SJCRH30 (cell line): ENCODE measurements around the gene STAT3. TPM values are rescaled to one million over a fixed set of nuclear protein-coding genes. Genes with fewer than 3 reads are reported as not detected.
"Not testable (repeated sequence)": the region's sequence is repeated elsewhere in the genome, so short reads cannot be mapped to it uniquely, and the experiment has no call there.

ENCODE experiments used
- DNase-seq, 2 experiments: peaks; one replicate each; pipeline ENCODE4 v3.0.0-alpha.2; 2015 to 2020
- H3K27ac ChIP-seq: fragments of 250-450 bp; sonication (Bioruptor Pico); 2 replicates; pipeline ENCODE4 v1.5.1; 2020; ENCODE audit warnings: mild to moderate bottlenecking, moderate library complexity
- H3K27me3 ChIP-seq: fragments of 250-450 bp; sonication (Bioruptor Pico); 2 replicates; pipeline ENCODE4 v1.5.1; 2020; ENCODE audit warnings: mild to moderate bottlenecking, moderate library complexity
- H3K36me3 ChIP-seq: fragments of 250-450 bp; sonication (Bioruptor Pico); 2 replicates; pipeline ENCODE4 v1.5.1; 2020; ENCODE audit warnings: mild to moderate bottlenecking, moderate library complexity
- H3K4me1 ChIP-seq: fragments of 250-450 bp; sonication (Bioruptor Pico); 2 replicates; pipeline ENCODE4 v1.5.1; 2020; ENCODE audit warnings: mild to moderate bottlenecking, moderate library complexity
- H3K4me3 ChIP-seq: fragments of 250-450 bp; sonication (Bioruptor Pico); 2 replicates; pipeline ENCODE4 v1.5.1; 2020; ENCODE audit warnings: mild to moderate bottlenecking, moderate library complexity
- H3K9me3 ChIP-seq: fragments of 250-450 bp; sonication (Bioruptor Pico); replicated peaks from 2 replicates; pipeline ENCODE4 v1.5.1; 2020; ENCODE audit warnings: mild to moderate bottlenecking, moderate library complexity
- total RNA-seq: library from RNA; depleted of rRNA; stranded (reverse); fragments of >200 nt; shearing (Covaris generic); gene quantifications from 2 replicates; pipeline ENCODE4 v1.2.3, GENCODE V29; 2014

The STAT3 gene
- total RNA-seq, 1 experiment from 2014 or later, result 113 TPM

DNA sequence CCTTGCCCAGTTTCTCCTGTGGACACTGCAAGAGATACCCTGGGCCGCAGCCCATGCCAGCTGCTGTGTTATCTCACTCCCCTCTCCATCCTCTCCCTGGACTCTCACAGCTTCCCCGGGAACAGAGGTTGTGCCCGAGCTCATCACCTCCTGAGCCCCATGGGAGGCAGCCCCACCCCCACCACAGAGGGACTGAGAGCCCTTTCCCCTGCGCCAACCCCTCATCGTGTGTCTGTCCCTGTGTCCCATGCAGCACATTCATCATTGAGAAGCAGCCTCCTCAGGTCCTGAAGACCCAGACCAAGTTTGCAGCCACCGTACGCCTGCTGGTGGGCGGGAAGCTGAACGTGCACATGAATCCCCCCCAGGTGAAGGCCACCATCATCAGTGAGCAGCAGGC lies 87.2 kb downstream of the STAT3 start:
- H3K4me3 ChIP-seq, result no peak overlapping the region
- no peak for DNase-seq
- H3K27ac ChIP-seq, result no peak overlapping the region
- no peaks in the 10 kb centered on the region for H3K9me3 ChIP-seq
- no peaks in the 10 kb centered on the region for H3K27me3 ChIP-seq
- H3K36me3 ChIP-seq, result no peaks in the 10 kb centered on the region
- peaks cover 14% of the 10 kb centered on the region for H3K4me1 ChIP-seq

DNA sequence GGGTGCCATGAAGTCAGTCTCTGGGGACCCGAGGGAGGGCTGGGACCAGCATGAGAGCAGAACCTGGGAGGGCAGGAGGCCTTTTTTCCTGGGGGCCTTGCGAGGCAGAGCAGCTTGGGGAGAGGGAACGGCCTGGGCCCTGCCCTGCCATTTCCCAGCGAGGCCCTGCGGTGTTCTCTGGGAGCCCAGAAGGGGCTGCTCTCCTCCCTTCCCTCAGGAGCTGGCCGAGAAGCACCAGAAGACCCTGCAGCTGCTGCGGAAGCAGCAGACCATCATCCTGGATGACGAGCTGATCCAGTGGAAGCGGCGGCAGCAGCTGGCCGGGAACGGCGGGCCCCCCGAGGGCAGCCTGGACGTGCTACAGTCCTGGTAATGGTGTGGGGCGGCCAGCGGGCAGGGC lies 88.3 kb downstream of the STAT3 start:
- not testable (repeated sequence) for H3K27me3 ChIP-seq, DNase-seq, H3K36me3 ChIP-seq

DNA sequence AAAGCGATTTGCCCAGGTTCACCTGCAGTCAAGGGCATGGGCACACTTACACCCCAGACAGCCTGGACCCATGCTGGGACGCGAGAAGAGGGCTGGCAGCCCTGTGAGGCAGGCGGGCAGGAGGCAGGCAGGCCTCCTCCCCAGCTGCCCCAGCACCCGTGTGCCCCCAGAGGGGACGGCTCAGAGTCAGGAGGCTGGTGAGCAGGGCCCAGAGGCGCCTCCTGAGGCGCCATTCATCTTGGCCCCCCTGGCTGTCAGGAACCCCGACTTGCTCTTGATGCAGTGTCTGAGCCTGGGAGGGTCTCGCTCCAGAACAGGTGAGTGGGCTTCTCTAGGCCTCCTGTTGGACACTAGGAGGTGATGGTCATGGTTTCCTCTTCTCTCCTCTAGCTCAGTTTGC lies 88.9 kb downstream of the STAT3 start:
- H3K36me3 ChIP-seq, H3K9me3 ChIP-seq, H3K27me3 ChIP-seq: not testable (repeated sequence)
- peak overlapping the region; percentile 73 for H3K27ac ChIP-seq
- DNase-seq, result peak in 1 of 2 experiments; percentile 42
- peaks cover 14% of the 10 kb centered on the region for H3K4me1 ChIP-seq
- H3K4me3 ChIP-seq, result peak overlapping the region; percentile 38

More for the DNA sequence above, 88.3 kb downstream of the STAT3 start:
- H3K4me1 ChIP-seq, result peaks cover 14% of the 10 kb centered on the region
- H3K4me3 ChIP-seq, result peak overlapping the region; percentile 38
- H3K9me3 ChIP-seq, result not testable (repeated sequence)
- H3K27ac ChIP-seq, result peak overlapping the region; percentile 73

DNA sequence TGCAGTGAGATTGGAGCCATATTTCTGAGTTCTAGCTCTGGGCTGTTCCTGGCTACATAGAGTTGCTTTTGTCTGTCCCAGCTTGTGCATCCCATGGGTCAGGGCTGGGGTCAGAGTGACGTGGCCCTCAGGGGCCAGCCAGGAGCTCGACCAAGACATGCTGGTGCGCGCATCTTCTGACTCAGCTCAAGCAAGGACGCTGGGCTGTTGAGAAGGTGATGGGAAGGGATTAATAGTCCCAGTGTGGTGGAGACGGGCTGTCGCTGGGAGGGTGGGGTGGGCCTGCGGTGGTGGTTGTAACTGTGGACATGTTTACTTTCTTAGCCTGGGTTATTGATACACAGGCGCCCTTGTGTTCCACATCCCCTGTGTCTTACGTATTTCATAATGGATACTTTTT lies 90.5 kb downstream of the STAT3 start:
- H3K9me3 ChIP-seq, H3K4me3 ChIP-seq, DNase-seq, H3K36me3 ChIP-seq, H3K27me3 ChIP-seq, H3K27ac ChIP-seq: not testable (repeated sequence)
- peaks cover 14% of the 10 kb centered on the region for H3K4me1 ChIP-seq

DNA sequence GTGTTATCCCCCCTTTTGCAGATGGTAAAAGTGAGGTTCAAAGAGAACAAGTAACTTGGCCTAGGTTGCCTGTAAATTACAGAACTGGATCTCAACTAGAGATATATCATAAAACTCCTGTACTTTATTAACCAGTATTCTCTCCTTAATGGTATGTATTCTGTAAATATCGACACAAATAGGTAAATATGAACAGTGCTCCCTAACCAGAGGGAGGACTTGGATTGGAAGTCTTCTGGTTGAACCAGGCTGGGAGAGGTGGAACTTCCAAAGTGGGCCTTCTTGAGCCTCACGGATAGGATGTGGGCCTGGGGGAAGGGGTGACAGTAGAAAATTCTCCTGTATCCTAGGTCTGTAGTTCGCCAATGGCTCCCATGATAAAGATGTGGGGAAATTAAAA lies 92.2 kb downstream of the STAT3 start:
- no peak overlapping the region for H3K4me3 ChIP-seq
- H3K4me1 ChIP-seq, result peaks cover 24% of the 10 kb centered on the region
- H3K36me3 ChIP-seq, result no peaks in the 10 kb centered on the region
- H3K9me3 ChIP-seq, result no peaks in the 10 kb centered on the region
- DNase-seq, result no peak
- no peaks in the 10 kb centered on the region for H3K27me3 ChIP-seq
- H3K27ac ChIP-seq, result no peak overlapping the region

DNA sequence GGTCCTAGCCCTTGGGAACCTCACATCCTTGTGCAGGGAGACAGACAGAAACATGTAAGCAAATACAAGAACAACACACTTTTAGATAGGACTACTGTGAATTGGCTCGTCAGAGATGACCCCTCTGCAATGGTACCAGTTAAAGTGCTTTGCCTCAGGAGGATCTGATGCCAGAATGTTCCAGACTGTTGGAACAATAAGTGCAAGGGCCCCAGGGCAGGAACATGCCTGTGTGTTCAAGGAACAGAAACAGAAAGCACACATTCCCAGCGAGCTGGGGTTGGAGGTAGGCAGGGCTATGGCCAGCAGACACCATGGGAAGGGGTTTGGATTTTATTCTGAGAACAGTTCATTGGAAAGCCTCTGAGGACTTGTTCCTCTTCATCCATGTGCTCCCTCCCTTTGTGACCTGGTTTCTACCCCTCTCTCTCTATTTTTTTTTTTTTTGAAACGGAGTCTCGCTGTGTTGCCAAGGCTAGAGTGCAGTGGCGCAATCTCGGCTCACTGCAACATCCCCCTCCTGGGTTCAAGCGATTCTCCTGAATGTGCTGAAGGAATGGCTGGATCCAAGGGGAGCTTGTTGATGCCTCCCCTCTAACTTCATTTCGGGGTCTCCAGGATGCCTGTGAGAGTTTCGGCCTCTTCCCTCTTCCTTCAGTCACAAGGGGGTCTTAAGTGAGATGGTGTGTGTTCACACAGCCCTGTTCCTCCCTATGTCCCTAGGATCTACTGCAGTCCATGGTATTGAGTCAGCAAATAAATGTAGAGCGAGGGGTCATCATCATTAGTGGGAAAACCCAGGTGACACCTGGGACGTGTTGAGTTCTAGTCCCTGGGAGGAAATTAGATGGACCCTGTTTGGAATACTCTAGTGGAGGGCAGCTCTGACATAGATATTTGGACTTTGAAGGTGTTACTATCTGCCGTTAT lies 93.5 kb downstream of the STAT3 start:
- Histone ChIP-seq H3K27ac (no peak overlapping the region), H3K4me3 (no peak overlapping the region), H3K9me3 (no peaks in the 10 kb centered on the region), H3K36me3 (no peaks in the 10 kb centered on the region), H3K27me3 (no peaks in the 10 kb centered on the region), H3K4me1 (peaks cover 33% of the 10 kb centered on the region)
- DNase-seq, result no peak

DNA sequence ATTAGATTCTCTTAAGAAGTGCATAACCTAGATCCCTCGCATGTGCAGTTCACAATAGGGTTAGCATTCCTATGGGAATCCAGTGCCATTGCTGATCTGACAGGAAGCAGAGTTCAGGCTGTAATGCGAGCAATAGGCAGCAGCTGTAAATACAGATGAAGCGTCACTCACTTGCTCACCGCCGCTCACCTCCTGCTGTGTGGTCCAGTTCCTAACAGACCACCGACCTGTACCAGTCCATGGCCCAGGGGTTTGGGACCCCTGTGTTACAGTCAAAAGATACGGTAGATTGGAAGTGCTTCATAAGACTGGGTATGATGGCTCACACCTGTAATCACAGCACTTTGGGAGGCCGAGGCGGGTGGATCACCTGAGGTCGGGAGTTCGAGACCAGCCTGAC lies 97.1 kb downstream of the STAT3 start:
- Histone ChIP-seq H3K27ac (peak overlapping the region; percentile 28; the same call in 1 of the 2 replicates), H3K4me1 (peaks cover 34% of the 10 kb centered on the region), H3K4me3 (no peak overlapping the region), H3K9me3 (no peaks in the 10 kb centered on the region), H3K36me3 (no peaks in the 10 kb centered on the region), H3K27me3 (no peaks in the 10 kb centered on the region)
- peak; percentile 84 to 90 for DNase-seq

DNA sequence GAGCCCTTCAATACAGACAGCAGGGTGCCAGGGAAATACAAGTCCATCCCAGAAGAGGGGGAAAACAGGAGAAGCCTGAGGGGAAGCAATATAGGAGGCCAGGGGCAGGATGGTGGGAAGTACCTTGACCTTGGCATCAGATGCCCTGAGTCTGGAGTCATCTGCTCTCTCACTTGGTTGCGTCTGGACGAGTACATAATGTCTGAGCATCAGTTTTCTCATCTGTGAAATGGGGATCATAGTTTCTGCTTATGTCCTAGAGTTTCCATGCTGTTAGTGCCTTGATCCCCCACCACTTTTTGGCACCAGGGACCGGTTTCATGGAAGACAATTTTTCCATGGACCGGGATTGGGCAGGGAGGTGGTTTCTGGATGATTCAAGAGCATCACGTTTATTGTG lies 97.7 kb downstream of the STAT3 start:
- DNase-seq, result peak in 1 of 2 experiments; percentile 11
- H3K27ac ChIP-seq, result peak overlapping the region; percentile 28; the same call in 1 of the 2 replicates
- H3K36me3 ChIP-seq, result no peaks in the 10 kb centered on the region
- no peaks in the 10 kb centered on the region for H3K27me3 ChIP-seq
- no peaks in the 10 kb centered on the region for H3K9me3 ChIP-seq
- H3K4me1 ChIP-seq, result peaks cover 34% of the 10 kb centered on the region
- H3K4me3 ChIP-seq, result no peak overlapping the region

DNA sequence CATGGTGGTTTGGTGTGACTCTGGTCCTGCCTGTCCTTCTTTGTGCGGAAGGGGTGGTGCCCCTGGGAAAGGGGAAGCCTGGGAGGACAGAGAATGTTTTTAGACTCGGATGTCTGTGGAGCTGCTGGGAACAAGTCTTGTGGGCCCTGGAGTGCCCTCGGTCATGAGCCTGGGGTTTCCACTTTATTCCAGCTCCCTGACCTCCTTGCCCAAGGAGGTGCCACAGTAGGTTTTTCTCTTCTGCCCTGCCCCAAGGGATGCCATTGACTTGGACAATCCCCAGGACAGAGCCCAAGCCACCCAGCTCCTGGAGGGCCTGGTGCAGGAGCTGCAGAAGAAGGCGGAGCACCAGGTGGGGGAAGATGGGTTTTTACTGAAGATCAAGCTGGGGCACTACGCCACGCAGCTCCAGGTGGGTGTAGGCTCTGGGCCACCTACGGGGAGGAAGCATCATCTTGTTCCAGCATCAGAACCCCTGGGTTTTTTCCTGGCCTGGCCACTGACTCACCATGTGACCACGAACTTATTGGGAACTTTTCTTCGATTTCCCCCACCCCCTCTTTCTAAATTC lies 98.5 kb downstream of the STAT3 start:
- H3K36me3 ChIP-seq, result no peaks in the 10 kb centered on the region
- no peak overlapping the region for H3K27ac ChIP-seq
- H3K27me3 ChIP-seq, result no peaks in the 10 kb centered on the region
- no peak overlapping the region for H3K4me3 ChIP-seq
- DNase-seq, result no peak
- no peaks in the 10 kb centered on the region for H3K9me3 ChIP-seq
- H3K4me1 ChIP-seq, result peaks cover 34% of the 10 kb centered on the region

DNA sequence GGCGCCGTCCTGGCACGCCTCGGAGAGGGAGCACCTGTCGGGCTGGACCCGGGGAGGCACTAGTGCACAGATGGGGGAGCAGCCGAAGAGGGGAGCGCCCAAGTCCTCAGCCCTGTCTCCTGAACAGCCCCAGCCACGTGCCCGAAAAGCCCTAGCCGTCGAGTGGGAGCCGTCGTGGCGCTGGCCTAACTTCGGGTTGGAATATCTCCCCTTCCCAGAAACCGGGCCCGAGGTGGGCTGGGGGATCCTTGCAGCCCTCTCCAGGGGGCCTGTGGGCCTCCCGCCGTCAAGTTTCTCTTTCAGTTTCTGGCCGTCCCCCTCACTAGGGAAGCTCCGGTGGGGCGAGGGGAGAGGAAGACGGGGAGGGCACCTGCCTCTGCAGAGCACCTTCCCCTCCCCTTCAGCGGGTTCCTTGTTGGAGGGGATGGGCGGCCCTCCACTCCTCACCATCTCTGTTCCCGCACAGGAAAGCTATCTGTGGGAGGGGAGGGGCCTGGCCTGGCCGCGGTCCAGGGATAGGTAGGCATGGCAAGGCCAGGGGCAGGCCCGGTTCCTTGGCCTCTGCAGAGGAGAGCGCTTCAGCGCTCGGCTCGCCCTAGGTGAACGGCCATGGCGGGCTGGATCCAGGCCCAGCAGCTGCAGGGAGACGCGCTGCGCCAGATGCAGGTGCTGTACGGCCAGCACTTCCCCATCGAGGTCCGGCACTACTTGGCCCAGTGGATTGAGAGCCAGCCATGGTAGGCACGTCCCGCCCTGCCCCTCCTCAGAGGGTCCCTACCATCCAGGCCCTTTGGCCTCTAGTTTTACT lies 99.2 kb downstream of the STAT3 start:
- H3K36me3 ChIP-seq, result no peaks in the 10 kb centered on the region
- H3K4me3 ChIP-seq, result no peak overlapping the region
- no peak for DNase-seq
- H3K27ac ChIP-seq, result no peak overlapping the region
- no peaks in the 10 kb centered on the region for H3K9me3 ChIP-seq
- peaks cover 34% of the 10 kb centered on the region for H3K4me1 ChIP-seq
- no peaks in the 10 kb centered on the region for H3K27me3 ChIP-seq

DNA sequence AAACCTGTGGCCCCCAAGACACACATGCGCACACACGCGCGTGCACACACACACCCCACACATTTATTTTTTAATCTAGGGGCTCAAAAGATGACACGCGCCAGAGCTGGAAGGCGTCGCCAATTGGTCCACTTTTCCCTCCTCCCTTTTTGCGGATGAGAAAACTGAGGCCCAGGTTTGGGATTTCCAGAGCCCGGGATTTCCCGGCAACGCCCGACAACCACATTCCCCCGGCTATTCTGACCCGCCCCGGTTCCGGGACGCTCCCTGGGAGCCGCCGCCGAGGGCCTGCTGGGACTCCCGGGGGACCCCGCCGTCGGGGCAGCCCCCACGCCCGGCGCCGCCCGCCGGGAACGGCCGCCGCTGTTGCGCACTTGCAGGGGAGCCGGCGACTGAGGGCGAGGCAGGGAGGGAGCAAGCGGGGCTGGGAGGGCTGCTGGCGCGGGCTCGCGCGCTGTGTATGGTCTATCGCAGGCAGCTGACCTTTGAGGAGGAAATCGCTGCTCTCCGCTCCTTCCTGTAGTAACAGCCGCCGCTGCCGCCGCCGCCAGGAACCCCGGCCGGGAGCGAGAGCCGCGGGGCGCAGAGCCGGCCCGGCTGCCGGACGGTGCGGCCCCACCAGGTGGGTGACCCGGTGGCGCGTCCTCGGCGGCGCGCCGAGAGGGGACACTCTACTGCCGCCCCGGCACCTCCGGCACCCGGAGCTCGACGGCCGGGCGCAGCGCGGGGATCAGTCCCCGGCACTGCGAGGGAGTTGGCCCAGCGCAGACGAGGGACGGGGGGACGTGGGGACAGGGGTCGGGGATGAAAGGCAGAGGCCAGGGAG lies 100.1 kb downstream of the STAT3 start, which contains the start of gene STAT5A:
STAT5A (plus strand) TSS at position 522 of the 826 bp plus-strand sequence. CDS start 914 bp downstream, outside the sequence.
- H3K4me3 ChIP-seq, result no peak within 1 kb of the TSS
- no peak for DNase-seq
- no peak within 1 kb of the TSS for H3K27ac ChIP-seq
- H3K27me3 ChIP-seq, result no peaks in the 10 kb centered on the region
- no peaks in the 10 kb centered on the region for H3K36me3 ChIP-seq
- no peaks in the 10 kb centered on the region for H3K9me3 ChIP-seq
- H3K4me1 ChIP-seq, result peaks cover 34% of the 10 kb centered on the region

DNA sequence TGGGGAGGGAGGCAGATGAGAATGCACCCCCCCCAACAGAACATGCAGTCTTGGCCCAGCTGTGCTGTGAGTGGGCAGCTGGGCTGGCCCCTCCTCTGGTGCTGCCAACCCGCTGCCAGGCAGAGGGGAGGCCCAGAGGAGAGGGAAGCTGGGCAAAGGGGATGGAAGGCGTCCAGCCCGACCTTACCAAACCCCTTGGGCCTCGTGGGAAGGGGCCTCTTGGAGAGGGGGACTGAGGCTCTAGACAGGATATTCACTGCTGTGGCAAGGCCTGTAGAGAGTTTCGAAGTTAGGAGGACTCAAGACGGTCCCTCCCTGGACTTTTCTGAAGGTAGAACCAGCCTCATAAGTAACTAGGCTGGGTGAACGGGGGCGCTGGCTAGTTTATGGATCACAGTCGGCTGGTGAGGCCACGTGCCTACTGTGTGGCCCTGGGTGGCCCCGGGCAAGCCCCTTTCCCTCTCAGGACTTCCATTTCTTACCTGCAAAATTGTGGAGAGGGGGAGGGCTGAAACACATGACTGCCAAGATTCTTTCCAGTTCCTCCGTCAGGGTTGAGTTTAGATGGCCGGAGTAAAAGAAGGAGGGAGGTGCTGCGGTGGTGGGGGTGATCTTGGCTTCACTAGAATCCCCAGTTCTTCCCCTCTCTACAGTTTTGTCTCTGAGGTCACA lies 100.8 kb downstream of the STAT3 start:
- Histone ChIP-seq H3K27ac (no peak overlapping the region), H3K36me3 (no peaks in the 10 kb centered on the region), H3K4me1 (peaks cover 34% of the 10 kb centered on the region), H3K4me3 (no peak overlapping the region), H3K27me3 (no peaks in the 10 kb centered on the region), H3K9me3 (no peaks in the 10 kb centered on the region)
- DNase-seq, result no peak

DNA sequence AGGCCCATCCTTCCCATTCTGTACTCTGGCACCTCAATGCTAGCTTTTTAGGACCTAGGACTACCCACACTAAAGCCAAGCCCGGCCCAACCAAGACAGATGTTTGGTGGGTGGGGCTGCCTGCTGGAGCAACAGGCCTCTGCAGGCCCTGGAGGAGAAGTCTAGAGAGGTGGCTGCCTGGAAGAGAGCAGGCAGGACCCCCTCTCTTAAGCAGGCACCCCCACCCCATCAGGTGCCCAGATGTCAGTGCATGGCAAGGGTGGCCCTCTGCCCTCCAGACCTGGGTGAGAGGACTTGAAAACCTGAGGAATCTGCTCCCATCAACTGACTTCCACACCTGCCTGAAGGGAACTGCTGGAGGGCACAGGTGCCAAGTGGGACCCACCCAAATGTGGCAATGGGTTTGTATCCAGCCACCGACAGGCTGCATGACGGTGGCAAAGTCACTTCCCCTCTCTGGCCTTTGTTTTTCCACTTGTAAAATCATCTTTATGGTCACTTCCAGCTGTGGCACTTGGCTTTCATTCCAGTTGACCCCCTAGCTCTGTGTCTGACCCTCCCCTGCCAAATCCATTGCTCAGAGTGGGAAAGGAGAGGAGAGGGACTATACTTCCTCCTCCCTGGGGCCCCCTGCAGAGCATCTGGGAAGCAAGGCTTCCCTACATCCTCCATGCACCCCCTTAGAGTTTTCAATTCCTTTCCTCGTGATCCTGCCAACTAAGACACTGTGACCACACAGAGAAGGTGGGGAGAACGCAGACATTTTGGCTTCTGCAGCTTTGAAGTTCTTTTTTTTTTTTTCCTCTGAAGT lies 101.6 kb downstream of the STAT3 start:
- H3K36me3 ChIP-seq, result no peaks in the 10 kb centered on the region
- peak in 1 of 2 experiments; percentile 48 for DNase-seq
- H3K4me1 ChIP-seq, result peaks cover 30% of the 10 kb centered on the region
- no peaks in the 10 kb centered on the region for H3K27me3 ChIP-seq
- H3K27ac ChIP-seq, result no peak overlapping the region
- H3K9me3 ChIP-seq, result no peaks in the 10 kb centered on the region
- no peak overlapping the region for H3K4me3 ChIP-seq
